Endothelial cell of umbilical vein (primary cell): ENCODE results near the gene GABRR2. TPM values are rescaled to one million over a fixed set of nuclear protein-coding genes. Genes with fewer than 3 reads are reported as not detected.

ENCODE experiments used
- BruUV-seq: library from RNA; stranded (reverse); fragments of 400-500 nt; replicated peaks from 2 replicates; lab custom pipeline; 2021; lab: Mats Ljungman, UMichigan
- CTCF ChIA-PET: fragments of 300-600, 350-600 bp; sonication (Branson Sonifier 250); formaldehyde crosslinking; loops from one replicate; lab custom pipeline; 2021; ENCODE audit warnings: antibody characterized with exemption, inconsistent platforms; lab: Charles Lee
- POLR2A ChIA-PET: fragments of 300-600, 350-600 bp; sonication (Branson Sonifier 250); formaldehyde crosslinking; loops from one replicate; lab custom pipeline; 2021; ENCODE audit warnings: antibody characterized with exemption, inconsistent platforms; lab: Charles Lee
- DNase-seq: peaks from one replicate; pipeline ENCODE4 v3.0.0-alpha.2; 2011; ENCODE audit warnings: low read depth, low spot score
- FAIRE-seq: peaks from 2 replicates; lab custom pipeline; 2011; peaks lifted over from hg19 to GRCh38; lab: Jason Lieb, UNC
- H2AFZ ChIP-seq: 2 replicates; pipeline ENCODE4 v1.6.0; 2012; ENCODE audit warnings: low read depth, low read length, control low read depth, inconsistent platforms
- H3K27ac ChIP-seq: 2 replicates; pipeline ENCODE4 v1.5.1; 2011; ENCODE audit warnings: low read depth, mild to moderate bottlenecking, control low read depth, low read length, moderate library complexity; ENCODE audit not compliant: insufficient read depth
- H3K27me3 ChIP-seq, 2 experiments: 2 replicates each; pipeline versions ENCODE4 v1.6.0 to v1.6.1; 2011; ENCODE audit warnings: low read length in 2 of 2, mixed read lengths in 1 of 2; ENCODE audit not compliant: control insufficient read depth in 2 of 2, insufficient read depth in 2 of 2
- H3K36me3 ChIP-seq, 2 experiments: 2 replicates in 1 of 2; 3 replicates in 1 of 2; pipeline ENCODE4 v1.5.1; 2011; ENCODE audit warnings: low read length in 2 of 2, mild to moderate bottlenecking in 1 of 2, moderate library complexity in 1 of 2; ENCODE audit not compliant: control insufficient read depth in 2 of 2, insufficient read depth in 2 of 2; ENCODE audit errors: extremely low read depth in 1 of 2
- H3K4me1 ChIP-seq: 3 replicates; pipeline ENCODE4 v1.5.1; 2011; ENCODE audit warnings: mild to moderate bottlenecking, low read length; ENCODE audit not compliant: control insufficient read depth, insufficient read depth; ENCODE audit errors: extremely low read depth
- H3K4me2 ChIP-seq: 2 replicates; pipeline ENCODE4 v1.6.1; 2011; ENCODE audit warnings: low read length, control low read depth, mixed read lengths; ENCODE audit not compliant: insufficient read depth
- H3K4me3 ChIP-seq, 3 experiments: fragments of 200-600 bp in 1 of 3; sonication (generic), shearing (Covaris generic) in 1 of 3; replicated peaks in 1 of 3; 2 replicates each; pipeline ENCODE4 v1.5.1; 2011 to 2016; ENCODE audit warnings: control low read depth in 3 of 3, low read length in 3 of 3, mild to moderate bottlenecking in 2 of 3, inconsistent platforms in 1 of 3, low read depth in 1 of 3, moderate library complexity in 1 of 3; ENCODE audit not compliant: insufficient read depth in 1 of 3
- H3K79me2 ChIP-seq: 2 replicates; pipeline ENCODE4 v1.6.0; 2012; ENCODE audit warnings: low read length, inconsistent platforms; ENCODE audit not compliant: control insufficient read depth, insufficient read depth
- H3K9ac ChIP-seq: replicated peaks from 2 replicates; pipeline ENCODE3; 2011; ENCODE audit warnings: low read length, control low read depth; ENCODE audit not compliant: insufficient read depth; ENCODE audit errors: extremely low read depth
- H3K9me1 ChIP-seq: replicated peaks from 3 replicates; pipeline ENCODE4 v1.6.0; 2011; ENCODE audit warnings: mild to moderate bottlenecking, low read length; ENCODE audit not compliant: control insufficient read depth, insufficient read depth; ENCODE audit errors: extremely low read depth
- H3K9me3 ChIP-seq: replicated peaks from 2 replicates; pipeline ENCODE4 v1.5.1; 2012; ENCODE audit warnings: low read length, inconsistent platforms; ENCODE audit not compliant: control insufficient read depth, insufficient read depth
- H4K20me1 ChIP-seq: replicated peaks from 2 replicates; pipeline ENCODE3; 2011; ENCODE audit warnings: mild to moderate bottlenecking, low read length; ENCODE audit not compliant: control insufficient read depth, insufficient read depth; ENCODE audit errors: extremely low read depth
- EZH2 ChIP-seq: IDR thresholded peaks from 2 replicates; pipeline ENCODE4 v1.6.1; 2012; ENCODE audit warnings: borderline replicate concordance, low read depth, mild to moderate bottlenecking, moderate library complexity, low read length, inconsistent platforms; ENCODE audit not compliant: severe bottlenecking
- FOS ChIP-seq: IDR thresholded peaks from 2 replicates; pipeline ENCODE4 v1.6.1; 2011; ENCODE audit warnings: mild to moderate bottlenecking, low read length, moderate library complexity, borderline replicate concordance; ENCODE audit not compliant: insufficient read depth
- GATA2 ChIP-seq: IDR thresholded peaks from 2 replicates; pipeline ENCODE4 v1.7.0; 2011; ENCODE audit warnings: low read depth, mild to moderate bottlenecking, moderate library complexity, mixed read lengths, low read length; ENCODE audit not compliant: insufficient read length, insufficient read depth
- JUN ChIP-seq: IDR thresholded peaks from 2 replicates; pipeline ENCODE4 v1.6.1; 2011; ENCODE audit warnings: borderline replicate concordance, low read depth; ENCODE audit not compliant: insufficient read length, insufficient read depth
- MYC ChIP-seq: IDR thresholded peaks from one replicate; pipeline ENCODE4 v1.6.1; 2011; ENCODE audit warnings: mild to moderate bottlenecking, low read depth, low read length
- POLR2A ChIP-seq: IDR thresholded peaks from 2 replicates; pipeline ENCODE4 v1.6.1; 2012; ENCODE audit warnings: low read depth, mild to moderate bottlenecking, control low read depth, low read length
- POLR2AphosphoS5 ChIP-seq: IDR thresholded peaks from 2 replicates; pipeline ENCODE4 v1.6.1; 2012; ENCODE audit warnings: low read depth, mild to moderate bottlenecking, control low read depth, low read length, moderate library complexity; ENCODE audit not compliant: insufficient read depth
- dilution Hi-C: fragments of 300-500 bp; cut with MboI; formaldehyde crosslinking; loops from one replicate; pipeline ENCODE4 v1.15.0; 2019; ENCODE audit warnings: low sequenced_read_pairs; ENCODE audit not compliant: extremely low pct_ligation_motif_present
- intact Hi-C: fragments of 100-400 bp; cut with micrococcal nuclease; formaldehyde crosslinking; loops from one replicate; pipeline ENCODE4 v1.10.0; 2022
- polyA plus RNA-seq, 4 experiments: library from polyadenylated mRNA; depleted of rRNA in 3 of 4; stranded (reverse) in 3 of 4; unstranded in 1 of 4; fragments of >200 nt; gene quantifications; 2 replicates each; pipeline versions ENCODE4 v1.2.1 to v1.2.3, GENCODE V29; 2011 to 2012; ENCODE audit warnings: missing spikeins in 1 of 4
- total RNA-seq: library from RNA; stranded (reverse); gene quantifications from 2 replicates; pipeline ENCODE4 v1.2.3, GENCODE V29; 2021
- TF ChIP-seq, protein P1 (sequence below): IDR thresholded peaks from 2 replicates; pipeline ENCODE4 v1.6.1; 2011; ENCODE audit not compliant: insufficient read depth, insufficient read length

GABRR2 gene
- total and polyA plus RNA-seq, 2 donors (not counting 3 experiments of a cell fraction or from before 2014, with no cell fraction given) = 1.4 to 3.6 TPM

DNA sequence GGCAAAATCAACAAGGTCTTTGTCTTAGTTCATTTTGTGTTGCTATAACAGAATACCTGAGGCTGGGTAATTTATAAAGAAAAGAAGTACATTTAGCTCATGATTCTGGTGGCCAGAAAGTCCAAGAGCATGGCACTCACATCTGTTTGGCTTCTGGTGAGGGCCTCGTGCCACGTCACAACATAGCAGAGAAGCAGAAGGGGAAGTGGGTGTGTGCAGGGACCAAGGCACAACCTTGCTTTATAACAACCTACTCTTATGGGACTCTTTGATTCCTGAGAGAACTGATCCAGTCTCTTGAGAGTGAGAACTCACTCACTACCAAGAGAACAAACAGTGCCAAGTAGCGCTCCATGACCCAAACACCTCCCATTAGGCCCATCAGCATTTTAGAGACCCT, 25.4 kb downstream of the GABRR2 start:
- DNase-seq = no peak
- Histone ChIP-seq H3K9me3 (no peaks in the 10 kb centered on the region), H3K79me2 (no peaks in the 10 kb centered on the region), H2AFZ (no peak overlapping the region), H3K4me2 (no peak overlapping the region), H3K36me3 (no peaks in the 10 kb centered on the region), H4K20me1 (no peaks in the 10 kb centered on the region), H3K4me3 (no peak overlapping the region), H3K9ac (no peak overlapping the region), H3K27ac (no peak overlapping the region), H3K4me1 (peaks cover 4% of the 10 kb centered on the region), H3K9me1 (no peaks in the 10 kb centered on the region), H3K27me3 (no peaks in the 10 kb centered on the region)
- no peak for TF ChIP-seq JUN
- no peak for TF ChIP-seq EZH2
- FAIRE-seq = no peak
- intact Hi-C loops (no loop called here), dilution Hi-C loops (no loop called here)
- BruUV-seq = no TSS peak
- ChIA-PET CTCF (interaction anchor here (1.4 to 1.7 kb wide), 2 partner anchors 22 to 307 kb away, joined by 4 read pairs; no protein-coding TSS in a partner anchor), POLR2A (no interaction called here)

DNA sequence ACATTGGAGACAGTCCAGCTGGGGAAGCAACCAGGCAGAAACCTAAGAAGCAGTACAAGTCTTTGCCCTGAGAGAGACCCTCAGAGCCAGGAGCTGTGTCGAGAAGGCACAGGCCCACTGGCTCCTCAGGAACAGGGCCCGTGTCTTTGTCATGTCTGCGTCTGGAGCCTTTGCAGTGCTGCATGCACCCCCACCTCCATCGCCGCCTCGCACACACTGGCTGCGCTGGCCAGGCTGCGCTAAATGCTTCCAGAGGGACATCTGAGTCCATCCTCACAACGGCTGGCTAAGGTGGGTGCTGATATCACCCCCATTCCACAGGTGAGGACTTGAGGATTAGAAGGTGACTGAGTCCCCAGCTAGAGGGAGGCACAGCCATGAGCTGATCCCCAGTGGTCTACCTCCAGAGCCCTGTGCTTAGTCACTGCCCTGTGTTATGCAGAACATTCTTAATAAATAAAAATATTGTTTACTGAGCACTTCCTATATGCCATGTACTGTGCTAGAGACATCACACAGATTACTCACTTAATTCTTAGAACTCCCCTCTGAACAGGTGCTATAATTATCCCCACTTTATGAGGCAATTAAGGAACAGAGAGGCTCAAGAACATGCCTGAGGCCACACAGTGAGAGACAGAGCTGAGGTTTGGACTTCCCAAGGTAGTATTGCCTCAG, 27.6 kb downstream of the GABRR2 start:
- Histone ChIP-seq H3K27me3 (no peaks in the 10 kb centered on the region), H3K9me1 (no peaks in the 10 kb centered on the region), H4K20me1 (no peaks in the 10 kb centered on the region), H3K4me1 (peaks cover 4% of the 10 kb centered on the region), H3K9me3 (no peaks in the 10 kb centered on the region), H3K79me2 (no peaks in the 10 kb centered on the region), H3K36me3 (no peaks in the 10 kb centered on the region), H3K27ac (no peak overlapping the region), H3K4me2 (no peak overlapping the region), H3K9ac (no peak overlapping the region), H3K4me3 (no peak overlapping the region), H2AFZ (no peak overlapping the region)
- TF ChIP-seq EZH2 = no peak
- TF ChIP-seq GATA2 = no peak
- TF ChIP-seq FOS = no peak
- TF ChIP-seq MYC = no peak
- TF ChIP-seq, protein P1, sequence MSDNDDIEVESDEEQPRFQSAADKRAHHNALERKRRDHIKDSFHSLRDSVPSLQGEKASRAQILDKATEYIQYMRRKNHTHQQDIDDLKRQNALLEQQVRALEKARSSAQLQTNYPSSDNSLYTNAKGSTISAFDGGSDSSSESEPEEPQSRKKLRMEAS = no peak
- TF ChIP-seq JUN = no peak
- no peak for TF ChIP-seq POLR2AphosphoS5
- TF ChIP-seq POLR2A = no peak
- FAIRE-seq (no peak), DNase-seq (no peak)
- ChIA-PET CTCF (interaction anchor here (1.4 kb wide), 1 partner anchor 27 kb away, joined by 3 read pairs; no protein-coding TSS in a partner anchor), POLR2A (no interaction called here)
- BruUV-seq = no TSS peak
- intact Hi-C loops (no loop called here), dilution Hi-C loops (no loop called here)
